Activated B cell treated with CpG ODN at 0.5 μM for 24 hours (primary cell): ENCODE results near the gene TNFAIP8L1. TPM values are rescaled to one million over a fixed set of nuclear protein-coding genes. Genes with fewer than 3 reads are reported as not detected.

ENCODE experiments used
- ATAC-seq: fragments of 200-7000 bp; cut with Tn5 transposase; one replicate; pipeline ENCODE4 v1.10.0; 2021; ENCODE audit warnings: low read depth, mild to moderate bottlenecking, moderate library complexity
- CTCF ChIA-PET: fragments of 350-600 bp; sonication (Branson Sonifier 250); formaldehyde crosslinking; loops from one replicate; lab custom pipeline; 2021; ENCODE audit warnings: antibody characterized with exemption; lab: Charles Lee
- POLR2A ChIA-PET: fragments of 350-600 bp; sonication (Branson Sonifier 250); formaldehyde crosslinking; loops from one replicate; lab custom pipeline; 2021; ENCODE audit warnings: antibody characterized with exemption; lab: Charles Lee
- DNase-seq: peaks from one replicate; pipeline ENCODE4 v3.0.0; 2022
- H3K27ac Mint-ChIP-seq: one replicate; pipeline ENCODE4 v1.8.0; 2020; ENCODE audit warnings: mixed read lengths
- H3K27me3 Mint-ChIP-seq: one replicate; pipeline ENCODE4 v1.8.0; 2021; ENCODE audit warnings: mixed read lengths
- H3K36me3 Mint-ChIP-seq: one replicate; pipeline ENCODE4 v1.8.0; 2021; ENCODE audit warnings: low read depth, mixed read lengths
- H3K4me1 Mint-ChIP-seq: one replicate; pipeline ENCODE4 v1.8.0; 2021; ENCODE audit warnings: mixed read lengths
- H3K4me3 Mint-ChIP-seq: one replicate; pipeline ENCODE4 v1.8.0; 2020; ENCODE audit warnings: mild to moderate bottlenecking, mixed read lengths
- H3K9me3 Mint-ChIP-seq: one replicate; pipeline ENCODE4 v1.8.0; 2020; ENCODE audit warnings: mixed read lengths
- CTCF ChIP-seq: fragments of 200-600 bp; IDR thresholded peaks from one replicate; pipeline ENCODE4 v1.8.0; 2022; ENCODE audit warnings: antibody characterized with exemption, mild to moderate bottlenecking
- intact Hi-C: fragments of 100-400 bp; cut with micrococcal nuclease; formaldehyde crosslinking; loops from one replicate; pipeline ENCODE4 v1.15.1; 2024
- total RNA-seq: library from RNA; stranded (reverse); gene quantifications from 2 replicates; pipeline ENCODE4 v1.2.3, GENCODE V29; 2022

Gene TNFAIP8L1
- total RNA-seq, 1 donor from 2014 or later = 15.5 TPM

- peaks cover 13% of the 10 kb centered on the region for H3K4me1 Mint-ChIP-seq
- H3K27ac Mint-ChIP-seq = no peak overlapping the region
- H3K27me3 Mint-ChIP-seq = peaks cover 18% of the 10 kb centered on the region
- ChIA-PET CTCF (no interaction called here), POLR2A (no interaction called here)
- no peak overlapping the region for H3K4me3 Mint-ChIP-seq
- H3K9me3 Mint-ChIP-seq = no peaks in the 10 kb centered on the region
- no peaks in the 10 kb centered on the region for H3K36me3 Mint-ChIP-seq
- no peak for DNase-seq
- ATAC-seq = no peak
- no peak for TF ChIP-seq CTCF
- intact Hi-C loops = no loop called here
These were observed 37.0 kb upstream of the TNFAIP8L1 start for GRCh38 chr19:4602173-4602788.

DNA sequence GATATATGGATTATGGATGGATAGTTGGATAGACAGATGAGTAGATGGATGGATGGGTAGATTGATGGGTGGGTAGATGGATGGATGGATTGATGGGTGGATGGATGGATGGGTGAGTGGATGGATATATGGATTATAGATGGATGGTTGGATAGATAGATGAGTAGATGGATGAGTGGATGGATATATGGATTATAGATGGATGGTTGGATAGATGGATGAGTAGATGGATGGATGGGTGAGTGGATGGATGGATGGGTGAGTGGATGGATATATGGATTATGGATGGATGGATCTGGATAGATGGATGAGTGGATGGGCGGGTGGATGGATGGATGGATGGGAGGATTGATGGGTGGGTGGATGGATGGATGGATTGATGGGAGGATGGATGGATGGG, 36.4 kb upstream of the TNFAIP8L1 start:
- intact Hi-C loops = no loop called here
- no peak overlapping the region for H3K27ac Mint-ChIP-seq
- no peak for TF ChIP-seq CTCF
- H3K4me1 Mint-ChIP-seq = peaks cover 11% of the 10 kb centered on the region
- CTCF ChIA-PET = no interaction called here
- DNase-seq = no peak
- peaks cover 16% of the 10 kb centered on the region for H3K27me3 Mint-ChIP-seq
- no peaks in the 10 kb centered on the region for H3K9me3 Mint-ChIP-seq
- POLR2A ChIA-PET = no interaction called here
- no peak overlapping the region for H3K4me3 Mint-ChIP-seq
- ATAC-seq = no peak
- H3K36me3 Mint-ChIP-seq = no peaks in the 10 kb centered on the region

- H3K9me3 Mint-ChIP-seq = no peaks in the 10 kb centered on the region
- intact Hi-C loops = no loop called here
- peaks cover 10% of the 10 kb centered on the region for H3K27me3 Mint-ChIP-seq
- no peak overlapping the region for H3K27ac Mint-ChIP-seq
- DNase-seq = no peak
- no peaks in the 10 kb centered on the region for H3K36me3 Mint-ChIP-seq
- ATAC-seq = no peak
- peaks cover 6% of the 10 kb centered on the region for H3K4me1 Mint-ChIP-seq
- ChIA-PET POLR2A (interaction anchor here (0.7 kb wide), 2 partner anchors 10 to 275 kb away, joined by 3 to 5 read pairs; no protein-coding TSS in a partner anchor), CTCF (no interaction called here)
- no peak overlapping the region for H3K4me3 Mint-ChIP-seq
- no peak for TF ChIP-seq CTCF
These were observed 34.4 kb upstream of the TNFAIP8L1 start for GRCh38 chr19:4604912-4605311.

DNA sequence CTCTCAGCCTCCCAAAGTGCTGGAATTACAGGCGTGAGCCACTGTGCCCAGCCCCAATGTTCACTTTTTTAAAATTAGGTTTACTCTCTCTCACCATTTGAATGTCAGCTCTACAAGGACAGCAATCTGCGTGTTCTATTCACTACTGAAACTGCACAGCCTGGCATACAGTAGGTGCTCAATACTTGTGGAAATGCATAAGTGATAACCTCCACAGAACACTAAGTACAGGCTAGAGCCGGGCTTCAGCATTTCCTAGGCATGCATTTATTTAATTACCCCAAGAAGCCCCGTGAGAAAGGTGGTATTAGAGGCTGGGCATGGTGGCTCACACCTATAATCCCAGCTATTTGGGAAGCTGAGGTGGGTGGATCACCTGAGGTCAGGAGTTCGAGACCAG, 33.1 kb upstream of the TNFAIP8L1 start:
- no peaks in the 10 kb centered on the region for H3K9me3 Mint-ChIP-seq
- H3K36me3 Mint-ChIP-seq = no peaks in the 10 kb centered on the region
- ChIA-PET CTCF (no interaction called here), POLR2A (no interaction called here)
- H3K4me1 Mint-ChIP-seq = peaks cover 9% of the 10 kb centered on the region
- DNase-seq (no peak), ATAC-seq (no peak)
- intact Hi-C loops = no loop called here
- peaks cover 15% of the 10 kb centered on the region for H3K27me3 Mint-ChIP-seq
- no peak for TF ChIP-seq CTCF
- no peak overlapping the region for H3K27ac Mint-ChIP-seq
- H3K4me3 Mint-ChIP-seq = no peak overlapping the region

- no peak for ATAC-seq
- CTCF ChIA-PET = no interaction called here
These were observed 32.2 kb upstream of the TNFAIP8L1 start for GRCh38 chr19:4606921-4607678.

More at GRCh38 chr19:4606921-4607678, 32.2 kb upstream of the TNFAIP8L1 start:
- H3K27me3 Mint-ChIP-seq = peaks cover 13% of the 10 kb centered on the region
- H3K27ac Mint-ChIP-seq = no peak overlapping the region
- no peak overlapping the region for H3K4me3 Mint-ChIP-seq
- H3K36me3 Mint-ChIP-seq = no peaks in the 10 kb centered on the region
- intact Hi-C loops = no loop called here
- DNase-seq = no peak
- H3K9me3 Mint-ChIP-seq = no peaks in the 10 kb centered on the region
- H3K4me1 Mint-ChIP-seq = peaks cover 9% of the 10 kb centered on the region
- POLR2A ChIA-PET = no interaction called here
- no peak for TF ChIP-seq CTCF
